Parathyroid adenoma (tissue), 2 donors: ENCODE results near the gene DYNLT1.
"Not testable (repeated sequence)": the region's sequence is repeated elsewhere in the genome, so short reads cannot be mapped to it uniquely, and the experiment has no call there.

Experiments used
- H2AFZ ChIP-seq: fragments of 300-600 bp; sonication (generic); one replicate; pipeline ENCODE4 v1.7.0; 2017; ENCODE audit warnings: antibody characterized with exemption, mild to moderate bottlenecking
- H3K27ac ChIP-seq: fragments of 300-600 bp; sonication (generic); one replicate; pipeline ENCODE4 v1.7.0; 2017
- H3K27me3 ChIP-seq: fragments of 300-600 bp; sonication (generic); one replicate; pipeline ENCODE4 v1.7.0; 2017; ENCODE audit warnings: low read length; ENCODE audit not compliant: control insufficient read depth, insufficient read depth
- H3K36me3 ChIP-seq: fragments of 300-600 bp; sonication (generic); one replicate; pipeline ENCODE4 v1.7.0; 2017; ENCODE audit warnings: low read length; ENCODE audit not compliant: control insufficient read depth, insufficient read depth
- H3K4me1 ChIP-seq: fragments of 300-600 bp; sonication (generic); one replicate; pipeline ENCODE4 v1.7.0; 2017; ENCODE audit warnings: control low read depth
- H3K4me2 ChIP-seq: fragments of 300-600 bp; sonication (generic); one replicate; pipeline ENCODE4 v1.7.0; 2017; ENCODE audit warnings: low read length
- H3K4me3 ChIP-seq: fragments of 300-600 bp; sonication (generic); one replicate; pipeline ENCODE4 v1.7.0; 2017; ENCODE audit warnings: low read depth, low read length
- H3K79me2 ChIP-seq: fragments of 300-600 bp; sonication (generic); one replicate; pipeline ENCODE4 v1.7.0; 2017; ENCODE audit warnings: control low read depth
- H3K9ac ChIP-seq: fragments of 300-600 bp; sonication (generic); one replicate; pipeline ENCODE4 v1.7.0; 2017; ENCODE audit warnings: mild to moderate bottlenecking
- H3K9me3 ChIP-seq: fragments of 300-600 bp; sonication (generic); one replicate; pipeline ENCODE4 v1.7.0; 2017; ENCODE audit warnings: low read length; ENCODE audit not compliant: control insufficient read depth
- TF ChIP-seq, protein P1 (sequence below): fragments of 300-600 bp; sonication (generic); IDR thresholded peaks from one replicate; pipeline ENCODE4 v1.7.0; 2017; ENCODE audit warnings: antibody characterized with exemption, mild to moderate bottlenecking
- donor health status: primary hyperparathyroidism.

Gene DYNLT1

DNA sequence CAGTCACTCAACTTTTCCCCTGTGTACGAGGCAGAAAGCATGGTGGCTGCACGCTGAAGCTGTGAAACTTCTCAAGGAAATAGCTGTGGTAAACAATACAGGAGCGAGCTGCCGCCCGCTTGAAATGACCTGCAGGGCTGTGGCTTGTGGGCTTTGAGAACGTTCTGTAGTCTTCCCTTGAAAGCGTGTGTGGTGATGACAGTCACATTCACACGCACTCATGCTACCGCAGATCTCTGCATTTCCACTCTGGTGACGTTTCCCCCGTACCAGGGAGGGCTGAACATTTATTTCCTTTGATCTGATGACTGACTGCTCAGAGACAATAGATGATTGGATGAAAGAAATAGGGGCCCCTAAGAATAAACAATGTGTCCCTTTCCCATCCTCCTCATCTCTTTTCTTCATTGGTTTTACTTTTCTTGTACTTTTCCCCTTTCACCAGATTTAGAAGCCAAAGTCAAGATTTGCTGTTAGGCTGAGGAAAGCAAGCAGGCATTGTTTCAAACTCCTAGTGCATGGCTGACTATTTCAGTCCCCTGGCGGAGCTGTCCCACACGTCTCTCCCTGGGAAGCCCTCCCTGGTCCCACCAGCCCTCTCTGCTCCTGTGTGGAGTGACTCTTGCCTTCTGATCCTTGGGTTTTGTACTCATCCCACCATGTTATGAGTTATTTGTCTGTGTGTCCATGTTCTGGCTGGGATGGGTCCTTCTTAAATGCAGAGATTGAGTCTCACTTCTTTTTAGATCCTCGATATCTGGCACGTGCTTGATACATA lies 9.2 kb upstream of the DYNLT1 start:
- no peaks in the 10 kb centered on the region for H3K27me3 ChIP-seq
- H3K4me1 ChIP-seq, result peaks cover 14% of the 10 kb centered on the region
- no peak overlapping the region for H3K4me3 ChIP-seq
- H3K9me3 ChIP-seq, result no peaks in the 10 kb centered on the region
- no peaks in the 10 kb centered on the region for H3K36me3 ChIP-seq
- H3K4me2 ChIP-seq, result no peak overlapping the region
- no peak overlapping the region for H3K9ac ChIP-seq
- H3K27ac ChIP-seq, result peak overlapping the region; percentile 43
- H3K79me2 ChIP-seq, result no peaks in the 10 kb centered on the region
- TF ChIP-seq, protein P1, sequence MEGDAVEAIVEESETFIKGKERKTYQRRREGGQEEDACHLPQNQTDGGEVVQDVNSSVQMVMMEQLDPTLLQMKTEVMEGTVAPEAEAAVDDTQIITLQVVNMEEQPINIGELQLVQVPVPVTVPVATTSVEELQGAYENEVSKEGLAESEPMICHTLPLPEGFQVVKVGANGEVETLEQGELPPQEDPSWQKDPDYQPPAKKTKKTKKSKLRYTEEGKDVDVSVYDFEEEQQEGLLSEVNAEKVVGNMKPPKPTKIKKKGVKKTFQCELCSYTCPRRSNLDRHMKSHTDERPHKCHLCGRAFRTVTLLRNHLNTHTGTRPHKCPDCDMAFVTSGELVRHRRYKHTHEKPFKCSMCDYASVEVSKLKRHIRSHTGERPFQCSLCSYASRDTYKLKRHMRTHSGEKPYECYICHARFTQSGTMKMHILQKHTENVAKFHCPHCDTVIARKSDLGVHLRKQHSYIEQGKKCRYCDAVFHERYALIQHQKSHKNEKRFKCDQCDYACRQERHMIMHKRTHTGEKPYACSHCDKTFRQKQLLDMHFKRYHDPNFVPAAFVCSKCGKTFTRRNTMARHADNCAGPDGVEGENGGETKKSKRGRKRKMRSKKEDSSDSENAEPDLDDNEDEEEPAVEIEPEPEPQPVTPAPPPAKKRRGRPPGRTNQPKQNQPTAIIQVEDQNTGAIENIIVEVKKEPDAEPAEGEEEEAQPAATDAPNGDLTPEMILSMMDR, result no peak
- H2AFZ ChIP-seq, result no peak overlapping the region

- H3K4me1 ChIP-seq, result peaks cover 14% of the 10 kb centered on the region
- not testable (repeated sequence) for H2AFZ ChIP-seq, H3K36me3 ChIP-seq, H3K79me2 ChIP-seq, H3K4me2 ChIP-seq, H3K4me3 ChIP-seq, H3K27ac ChIP-seq, H3K27me3 ChIP-seq, H3K9me3 ChIP-seq, H3K9ac ChIP-seq
Observed at GRCh38 chr6:158651981-158652737, 7.6 kb upstream of the DYNLT1 start.

GRCh38 chr6:158649289-158650143 lies 5.0 kb upstream of the DYNLT1 start, which contains the start of gene SYTL3:
SYTL3 (plus strand) TSS chr6:158650054; CDS start chr6:158663269, 13,215 bp downstream.
- no peak within 1 kb of the TSS for H3K9ac ChIP-seq
- no peaks in the 10 kb centered on the region for H3K9me3 ChIP-seq
- no peak within 1 kb of the TSS for H3K4me3 ChIP-seq
- no peaks in the 10 kb centered on the region for H3K27me3 ChIP-seq
- H2AFZ ChIP-seq, result peak within 1 kb of the TSS; percentile 41
- no peaks in the 10 kb centered on the region for H3K36me3 ChIP-seq
- TF ChIP-seq, protein P1, result no peak
- H3K79me2 ChIP-seq, result no peaks in the 10 kb centered on the region
- H3K4me2 ChIP-seq, result no peak within 1 kb of the TSS
- peak within 1 kb of the TSS; percentile 13 for H3K27ac ChIP-seq
- H3K4me1 ChIP-seq, result peaks cover 9% of the 10 kb centered on the region

GRCh38 chr6:158648682-158649131 lies 4.2 kb upstream of the DYNLT1 start:
- Histone ChIP-seq H3K4me3 (no peak overlapping the region), H3K27me3 (no peaks in the 10 kb centered on the region), H3K9ac (no peak overlapping the region), H3K9me3 (no peaks in the 10 kb centered on the region), H3K27ac (no peak overlapping the region), H3K4me2 (no peak overlapping the region), H3K79me2 (no peaks in the 10 kb centered on the region), H3K36me3 (no peaks in the 10 kb centered on the region), H2AFZ (no peak overlapping the region), H3K4me1 (peaks cover 9% of the 10 kb centered on the region)
- TF ChIP-seq, protein P1, result no peak

GRCh38 chr6:158647501-158647900 lies 3.0 kb upstream of the DYNLT1 start:
- no peak overlapping the region for H3K4me3 ChIP-seq
- H3K27ac ChIP-seq, result no peak overlapping the region
- no peak overlapping the region for H3K9ac ChIP-seq
- no peak overlapping the region for H2AFZ ChIP-seq
- H3K79me2 ChIP-seq, result no peaks in the 10 kb centered on the region
- no peaks in the 10 kb centered on the region for H3K9me3 ChIP-seq
- TF ChIP-seq, protein P1, result no peak
- H3K4me2 ChIP-seq, result no peak overlapping the region
- H3K27me3 ChIP-seq, result no peaks in the 10 kb centered on the region
- peaks cover 19% of the 10 kb centered on the region for H3K4me1 ChIP-seq
- H3K36me3 ChIP-seq, result no peaks in the 10 kb centered on the region
